ENCODE measurements around the gene RPAP2.

DNA sequence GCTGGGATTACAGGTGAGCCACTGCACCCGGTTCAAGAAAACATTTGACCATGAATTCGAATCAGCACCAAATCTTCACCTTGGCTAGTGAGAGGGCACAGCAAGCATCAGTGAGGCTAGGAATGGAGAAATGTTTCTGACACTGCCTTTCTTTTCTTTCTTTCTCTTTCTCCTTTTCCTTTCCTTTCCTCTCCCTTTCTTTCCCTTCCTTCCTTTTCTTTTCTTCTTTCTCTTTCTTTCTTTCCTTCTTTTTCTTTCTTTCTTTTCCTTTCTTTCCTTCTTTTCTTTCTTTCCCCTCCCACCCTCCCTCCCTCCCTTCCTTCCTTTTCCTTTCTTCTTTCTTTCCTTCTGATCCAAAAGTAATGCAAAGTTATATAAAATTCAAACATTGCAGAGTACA, 147.0 kb downstream of the RPAP2 start:
- no peak for TF ChIP-seq POLR2A (IDR thresholded peaks at IDR 0.05; ENCODE audit: low read depth, low read length)
- no peak for TF ChIP-seq TAF1 (IDR thresholded peaks at IDR 0.05; ENCODE audit: low read depth, low read length)
- no peak for TF ChIP-seq POU2F2 (IDR thresholded peaks at IDR 0.05; ENCODE audit: low read depth, low read length)
- no peak for TF ChIP-seq POLR2AphosphoS5 (IDR thresholded peaks at IDR 0.05; ENCODE audit: low read depth, low read length)
- TF ChIP-seq SPI1 (IDR thresholded peaks at IDR 0.05; ENCODE audit: low read depth, low read length), result no peak
- TF ChIP-seq PAX5 (IDR thresholded peaks at IDR 0.05; ENCODE audit: insufficient read depth, low read length, severe bottlenecking), result no peak

Measured in GM12891 (cell line).